Hippocampal formation (tissue), 2 donors: ENCODE measurements around the gene SPOPL.
"Not testable (repeated sequence)": the region's sequence is repeated elsewhere in the genome, so short reads cannot be mapped to it uniquely, and the experiment has no call there.

Experiments
- DNase-seq, 2 donors: peaks; one replicate each; lab custom pipeline; 2025; lab: John Stamatoyannopoulos, UW

Gene SPOPL

DNA sequence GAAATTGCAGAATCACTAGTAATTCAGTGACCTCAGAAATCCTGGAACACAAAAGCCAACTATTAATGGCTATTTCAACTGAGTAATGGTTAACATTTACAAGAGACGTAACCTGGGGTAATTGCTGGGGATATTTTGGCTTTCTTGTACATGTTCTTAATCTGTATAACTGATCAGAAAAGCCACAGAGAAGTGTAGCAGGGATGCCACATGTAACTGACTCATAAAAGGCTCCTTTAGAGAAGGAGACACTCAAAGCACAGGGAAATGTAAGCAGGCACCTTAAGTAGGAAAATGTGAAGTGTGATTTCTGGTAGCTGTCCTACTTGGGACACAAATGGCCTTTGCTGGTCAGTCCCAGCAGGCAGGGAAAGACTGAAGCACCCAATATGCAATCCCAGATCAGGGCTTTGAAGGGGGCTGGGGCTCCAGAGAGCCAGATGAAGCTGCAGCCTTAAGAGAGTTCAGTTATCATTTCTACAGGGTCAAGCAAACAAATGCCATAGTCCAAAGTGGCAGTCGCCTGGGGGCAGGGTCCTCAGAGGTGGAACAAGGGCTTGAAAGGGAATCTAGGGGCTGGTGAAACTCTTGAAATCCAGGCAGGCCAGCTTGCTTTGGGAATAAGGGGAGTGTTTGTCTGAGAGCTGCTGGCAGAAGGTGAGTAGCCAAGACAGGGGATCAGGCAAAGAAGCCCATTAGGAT, 7.2 kb upstream of the SPOPL start:
- DNase-seq: no peak

DNA sequence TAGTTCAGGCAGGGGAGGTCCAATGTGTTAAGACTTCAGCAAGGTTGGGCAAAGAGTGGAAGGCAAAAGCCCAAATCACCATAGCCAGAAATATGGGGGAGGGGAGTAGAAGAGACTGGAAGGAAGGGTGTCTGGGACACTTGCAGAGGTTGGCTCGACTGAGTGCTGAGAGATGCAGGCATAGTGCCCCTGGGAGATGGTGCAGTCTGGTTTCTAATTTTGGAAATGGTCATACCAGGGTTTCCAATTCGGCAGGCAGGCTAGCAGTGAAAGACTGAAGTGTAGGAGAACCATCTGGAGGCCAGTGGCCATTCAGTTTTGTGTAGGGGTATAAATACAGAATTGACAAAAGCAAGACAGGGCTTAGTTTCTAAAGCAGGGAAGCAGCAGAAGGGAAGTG, 6.2 kb upstream of the SPOPL start:
- DNase-seq: no peak

DNA sequence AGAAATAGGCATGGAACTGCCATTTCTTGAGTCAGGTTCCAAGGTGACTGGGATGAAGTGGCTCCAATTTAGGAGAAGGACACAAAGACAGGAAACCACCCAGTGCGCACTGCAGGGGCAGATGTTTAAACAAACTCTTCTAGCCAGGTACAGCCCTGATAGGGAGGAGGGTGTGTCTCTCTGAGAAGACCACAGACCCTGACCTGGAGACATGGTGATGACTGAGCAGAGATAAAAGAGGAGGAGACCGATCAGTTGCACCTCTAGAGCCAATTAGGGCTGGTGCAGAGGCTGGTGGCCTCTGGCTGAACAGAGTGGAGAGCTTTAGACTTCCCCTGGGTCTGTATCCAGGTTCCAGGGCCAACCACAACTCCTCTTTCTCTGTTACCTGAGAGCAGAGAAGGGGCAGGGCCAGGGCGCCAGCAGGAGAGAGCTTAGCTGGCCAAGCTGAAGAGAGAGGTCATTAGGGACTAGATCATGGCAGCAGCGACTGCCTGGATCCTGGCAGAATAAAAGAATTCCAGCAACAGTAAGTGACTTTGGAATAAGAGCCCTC, 5.4 kb upstream of the SPOPL start:
- DNase-seq: no peak

GRCh38 chr2:138497294-138497693, 4.3 kb upstream of the SPOPL start:
- no peak for DNase-seq

- DNase-seq: no peak
Observed at GRCh38 chr2:138499684-138500083, 1.9 kb upstream of the SPOPL start.

DNA sequence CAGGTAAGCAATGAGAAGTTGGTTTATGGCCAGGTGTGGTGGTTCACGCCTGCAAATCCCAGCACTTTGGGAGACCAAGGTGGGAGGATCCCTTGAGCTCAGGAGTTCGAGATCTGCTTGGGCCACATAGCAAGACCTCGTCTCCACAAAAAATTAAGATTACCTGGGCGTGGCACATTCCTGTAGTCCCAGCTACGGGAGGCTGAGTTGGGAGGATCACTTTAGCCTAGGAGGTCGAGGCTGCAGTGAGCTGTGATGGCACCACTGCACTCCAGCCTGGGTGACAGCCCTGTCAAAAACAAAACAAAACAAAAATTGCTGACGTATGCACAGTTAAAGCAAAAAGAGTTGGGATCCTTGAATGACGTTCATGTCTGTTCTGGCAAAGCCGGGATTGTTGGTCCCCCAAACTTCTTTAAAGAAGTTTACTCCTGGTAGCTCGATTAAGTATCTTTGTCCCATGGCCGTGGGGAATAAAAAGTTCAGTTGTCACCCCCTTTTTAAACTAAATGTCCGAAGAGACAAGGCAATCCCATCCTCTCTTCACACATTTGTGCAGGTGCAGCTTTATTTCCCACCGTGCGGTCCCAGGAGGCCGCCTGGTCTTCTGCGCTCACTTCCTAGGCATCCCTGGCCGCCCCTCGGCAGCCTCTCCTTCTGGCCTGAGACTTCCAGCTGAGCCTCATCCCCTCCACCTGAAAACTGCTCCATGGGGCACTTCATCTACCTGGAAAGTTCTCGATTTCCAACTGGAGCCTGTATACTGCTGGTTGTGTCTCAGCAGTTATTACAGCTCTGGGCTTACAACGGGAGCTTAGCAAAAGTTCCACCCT, 762 bp upstream of the SPOPL start:
- DNase-seq: no peak

DNA sequence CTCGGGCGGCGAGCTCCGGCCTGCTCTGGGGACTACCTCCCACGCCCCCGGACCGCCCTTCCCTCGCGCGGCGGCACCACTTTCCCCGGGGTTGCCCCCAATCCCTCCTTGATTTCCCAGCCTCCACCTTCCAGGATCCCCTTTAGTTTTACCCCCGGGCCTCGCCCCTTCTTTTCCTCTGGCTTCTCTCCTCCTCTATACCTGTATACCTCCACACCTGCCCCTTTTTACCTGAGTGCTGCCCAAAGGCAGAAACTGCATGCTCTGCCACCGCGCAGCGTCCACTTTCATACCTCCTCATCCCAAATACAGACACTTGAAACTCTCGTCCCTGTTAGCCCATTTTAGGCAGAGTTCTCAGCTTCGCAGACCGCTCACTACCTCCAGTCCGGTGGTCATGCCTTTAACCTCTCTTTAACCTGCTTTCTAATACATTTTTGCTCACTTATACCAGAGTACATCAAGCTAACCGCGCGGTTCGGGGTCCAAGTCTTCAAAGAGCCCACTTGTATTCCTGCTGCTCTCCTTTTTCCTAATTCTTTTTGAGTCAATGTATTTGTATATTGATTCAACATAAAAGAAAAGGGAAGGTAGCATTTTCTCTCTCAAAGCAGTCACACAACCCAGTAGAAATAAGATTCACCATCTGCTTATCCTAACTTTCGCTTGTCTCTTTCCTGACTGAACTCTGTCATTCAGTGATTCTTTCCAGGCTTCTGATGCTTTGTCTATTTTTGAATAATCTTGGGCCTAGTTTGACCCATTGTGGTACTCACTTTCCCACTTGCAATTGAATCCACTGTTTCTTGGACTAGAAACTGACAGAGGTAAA, 901 bp downstream of the SPOPL start:
- peak; percentile 40 to 52 for DNase-seq

- DNase-seq: no peak
Observed at GRCh38 chr2:138503087-138503442, 1.5 kb downstream of the SPOPL start.

- DNase-seq: no peak
Observed at GRCh38 chr2:138503652-138504051, 2.1 kb downstream of the SPOPL start.

DNA sequence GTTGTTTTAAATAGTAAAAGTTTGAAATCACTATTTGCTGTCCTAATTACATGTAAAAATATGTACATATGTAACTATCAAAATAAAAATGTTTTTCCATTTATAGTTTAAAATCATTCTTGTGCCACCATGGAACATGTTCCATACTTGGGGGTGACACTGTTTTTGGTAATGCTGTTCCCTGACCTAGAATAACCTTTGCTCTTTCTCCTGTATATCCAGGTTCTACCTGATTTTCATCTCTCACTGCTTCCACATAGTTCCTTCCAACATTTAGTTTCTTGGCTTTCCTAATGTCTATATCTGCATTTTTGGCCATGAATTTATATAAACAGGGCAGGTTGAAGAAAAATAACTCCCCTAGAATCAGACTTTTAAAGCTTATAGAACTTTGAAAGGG, 2.5 kb downstream of the SPOPL start:
- no peak for DNase-seq

- DNase-seq: no peak
Observed at GRCh38 chr2:138504546-138505235, 3.1 kb downstream of the SPOPL start.

- DNase-seq: no peak
Observed at GRCh38 chr2:138507267-138507666, 5.7 kb downstream of the SPOPL start.

DNA sequence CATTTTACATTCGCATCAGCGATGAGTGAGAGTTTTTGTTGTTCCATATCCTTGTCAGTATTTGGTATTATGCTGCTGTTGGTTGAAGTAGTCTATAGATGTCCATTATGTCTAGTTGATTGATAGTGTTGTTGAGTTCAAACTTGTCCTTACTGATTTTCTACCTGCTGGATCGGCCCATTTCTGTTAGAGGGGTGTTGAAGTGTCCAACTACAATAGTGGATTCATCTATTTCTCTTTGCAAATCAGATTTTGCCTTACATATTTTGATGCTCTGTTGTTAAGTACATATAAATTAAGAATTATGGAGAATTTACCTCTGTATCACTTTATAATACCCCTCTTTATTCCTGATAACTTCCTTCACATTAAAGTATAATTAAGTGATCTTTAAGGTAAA, 8.7 kb downstream of the SPOPL start:
- DNase-seq: no peak

DNA sequence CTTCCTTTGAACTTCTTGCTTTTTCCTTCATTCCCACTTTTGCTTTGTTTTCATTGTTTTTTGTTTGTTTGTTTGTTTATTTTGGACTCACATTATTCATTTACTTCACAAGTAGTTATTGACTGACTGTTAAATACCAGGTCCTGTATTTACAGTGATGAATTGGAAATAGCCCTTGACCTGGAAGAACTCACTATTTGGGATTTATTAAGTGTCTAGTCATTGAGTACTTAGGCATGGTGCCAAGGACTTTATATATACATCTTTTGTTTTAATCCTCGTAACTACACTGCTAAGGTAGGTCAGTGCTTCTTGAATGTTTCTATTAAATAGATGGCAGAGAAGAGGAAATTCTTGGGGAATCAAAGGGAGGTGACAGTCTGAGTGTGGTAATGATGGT, 11.1 kb downstream of the SPOPL start:
- no peak for DNase-seq

GRCh38 chr2:138514173-138514572, 12.6 kb downstream of the SPOPL start:
- DNase-seq: no peak

GRCh38 chr2:138515092-138515491, 13.5 kb downstream of the SPOPL start:
- no peak for DNase-seq

GRCh38 chr2:138516030-138516704, 14.6 kb downstream of the SPOPL start:
- no peak for DNase-seq

GRCh38 chr2:138518860-138519259, 17.3 kb downstream of the SPOPL start:
- no peak for DNase-seq

GRCh38 chr2:138521821-138522220, 20.3 kb downstream of the SPOPL start:
- no peak for DNase-seq

GRCh38 chr2:138522556-138522955, 21.0 kb downstream of the SPOPL start:
- no peak for DNase-seq

- not testable (repeated sequence) for DNase-seq
Observed at GRCh38 chr2:138523018-138523672, 21.6 kb downstream of the SPOPL start.
